ENCODE results near the gene GARIN1A.
"Not testable (repeated sequence)": the region's sequence is repeated elsewhere in the genome, so short reads cannot be mapped to it uniquely, and the experiment has no call there.

GARIN1A gene

DNA sequence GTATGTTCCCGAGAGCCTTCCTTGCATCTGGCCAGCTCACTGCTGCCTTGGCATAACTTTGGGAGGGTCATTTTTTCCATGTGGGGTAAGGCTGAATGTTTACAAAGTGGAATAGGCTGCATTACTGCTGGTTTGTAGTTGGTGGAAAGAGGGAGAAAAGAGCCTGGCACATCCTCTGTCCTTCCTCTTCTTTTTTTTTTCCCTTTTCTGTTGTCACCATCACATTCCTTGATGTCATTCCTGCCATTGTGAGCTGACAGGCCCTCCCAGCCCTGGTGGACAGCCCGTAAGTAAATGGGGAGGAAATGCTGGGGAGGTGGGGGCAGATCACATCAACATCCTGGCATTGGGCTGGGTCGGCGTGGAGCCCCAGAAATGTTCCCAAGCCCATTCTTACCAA lies at the start of gene GARIN1A:
Gene GARIN1A (plus strand): TSS at position 301 of the 400 bp plus-strand sequence. CDS start 106 bp downstream, outside the sequence.
- DNase-seq: no peak

DNA sequence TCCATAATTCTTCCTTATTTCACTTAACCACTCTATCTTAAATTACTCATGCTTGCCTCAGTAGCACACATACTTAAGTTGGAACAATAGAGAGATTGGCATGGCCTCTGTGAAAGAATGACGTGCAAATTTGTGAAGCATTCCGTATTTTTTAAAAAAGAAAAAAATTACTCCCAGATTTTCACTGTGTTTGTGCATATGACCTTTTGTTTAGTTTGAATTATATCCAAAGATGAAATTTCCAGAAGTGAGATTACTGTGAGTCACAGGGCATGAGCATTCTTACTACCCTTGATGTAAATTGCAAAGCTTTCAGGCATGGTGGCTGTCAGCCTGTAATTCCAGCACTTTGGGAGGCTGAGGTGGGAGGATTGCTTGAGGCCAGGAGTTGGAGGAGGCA lies 45.0 kb upstream of the GARIN1A start:
- not testable (repeated sequence) for DNase-seq

DNA sequence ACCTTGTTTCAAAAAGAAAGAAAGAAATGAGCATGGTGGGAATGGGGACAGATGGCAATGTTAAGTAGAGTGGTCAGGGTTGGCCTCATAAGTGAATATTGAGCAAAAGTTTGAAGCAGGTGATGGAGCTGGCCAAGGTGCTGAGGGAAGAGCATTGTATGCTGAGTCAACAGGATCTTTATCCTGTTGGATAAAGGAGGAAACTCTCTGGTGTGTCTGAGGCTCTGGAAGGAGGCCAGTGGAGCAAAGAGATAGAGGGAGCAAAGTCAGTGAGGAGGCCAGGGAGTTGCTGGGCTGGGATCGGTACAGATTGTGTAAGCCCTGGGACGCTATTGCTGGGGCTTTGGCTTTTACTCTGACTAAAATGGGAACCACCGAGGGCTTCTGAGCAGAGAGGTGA lies 38.2 kb upstream of the GARIN1A start:
- not testable (repeated sequence) for DNase-seq

DNA sequence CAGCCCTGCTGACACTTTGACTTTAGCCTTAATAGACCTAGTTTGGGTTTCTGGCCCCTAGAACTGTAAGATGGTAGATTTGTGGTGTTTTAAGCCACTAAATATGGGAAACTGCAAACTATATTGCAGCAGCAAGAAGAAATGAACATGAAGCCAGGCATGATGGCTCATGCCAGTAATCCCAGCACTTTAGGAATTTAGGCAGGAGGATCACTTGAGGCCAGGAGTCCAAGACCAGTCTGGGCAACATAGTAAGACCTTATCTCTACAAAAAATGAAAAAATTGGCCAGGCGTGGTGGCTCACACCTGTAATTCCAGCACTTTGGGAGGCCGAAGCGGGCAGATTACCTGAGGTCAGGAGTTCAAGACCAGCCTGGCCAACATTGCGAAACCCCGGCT lies 26.9 kb upstream of the GARIN1A start:
- not testable (repeated sequence) for DNase-seq

DNA sequence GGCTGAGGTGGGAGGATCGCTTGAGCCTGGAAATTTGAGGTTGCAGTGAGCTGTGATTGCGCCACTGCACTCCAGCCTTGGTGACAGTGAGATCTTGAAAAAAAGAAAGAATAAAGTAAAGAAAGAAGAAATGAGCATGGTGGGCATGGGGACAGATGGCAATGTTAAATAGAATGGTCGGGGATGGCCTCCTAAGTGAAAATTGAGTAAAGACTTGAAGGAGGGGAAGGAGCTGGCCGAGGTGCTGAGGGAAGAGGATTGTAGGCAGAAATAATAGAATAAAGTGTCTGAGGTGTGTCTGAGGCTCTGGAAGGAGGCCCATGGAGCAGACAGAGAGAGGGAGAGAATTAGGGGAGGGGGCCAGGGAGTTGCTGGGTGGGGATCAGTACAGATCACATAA lies 26.2 kb upstream of the GARIN1A start:
- not testable (repeated sequence) for DNase-seq

DNA sequence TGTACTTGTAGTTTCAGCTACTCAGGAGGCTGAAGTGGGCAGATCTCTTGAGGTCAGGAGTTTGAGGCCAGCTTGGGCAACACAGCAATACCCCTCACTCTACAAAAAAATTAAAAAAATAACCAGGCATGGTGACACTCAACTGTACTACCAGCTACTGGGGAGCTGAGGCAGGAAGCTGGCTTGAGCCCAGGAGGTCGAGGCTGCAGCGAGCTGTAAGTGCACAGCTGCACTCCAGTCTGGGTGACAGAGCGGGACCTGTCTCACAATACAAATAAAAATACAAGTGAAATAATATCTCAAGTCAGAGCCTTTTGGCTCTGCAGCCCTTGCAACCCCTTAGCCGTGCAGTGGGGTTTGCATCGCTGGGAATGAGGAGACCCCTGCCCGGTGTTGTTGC lies 25.2 kb upstream of the GARIN1A start:
- not testable (repeated sequence) for DNase-seq

GRCh38 chr7:128651096-128651495 lies 21.0 kb upstream of the GARIN1A start:
- not testable (repeated sequence) for DNase-seq

- DNase-seq: not testable (repeated sequence)
Observed at GRCh38 chr7:128652606-128653005, 19.5 kb upstream of the GARIN1A start.

GRCh38 chr7:128653197-128653596 lies 18.9 kb upstream of the GARIN1A start:
- not testable (repeated sequence) for DNase-seq

DNA sequence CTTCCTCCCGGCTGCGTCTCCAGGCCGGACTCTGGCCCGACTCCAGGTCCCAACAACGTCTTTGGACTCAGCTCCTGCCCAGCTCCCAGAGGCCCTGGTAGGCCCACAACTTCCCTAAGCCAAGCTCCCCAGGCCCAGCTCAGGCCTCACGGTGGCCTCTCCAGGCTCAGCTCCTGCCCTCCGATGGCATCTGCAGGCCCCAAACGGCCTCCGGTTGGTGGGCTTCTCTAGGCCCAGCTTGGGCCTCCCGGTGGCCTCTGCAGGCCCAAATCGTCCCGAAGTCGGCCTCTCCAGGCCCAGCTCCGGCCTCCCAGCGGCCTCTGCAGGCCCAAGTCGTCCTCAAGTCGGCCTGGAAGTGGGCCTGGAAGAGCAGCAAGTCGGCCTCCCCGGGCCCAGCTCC lies 18.0 kb upstream of the GARIN1A start:
- not testable (repeated sequence) for DNase-seq

DNA sequence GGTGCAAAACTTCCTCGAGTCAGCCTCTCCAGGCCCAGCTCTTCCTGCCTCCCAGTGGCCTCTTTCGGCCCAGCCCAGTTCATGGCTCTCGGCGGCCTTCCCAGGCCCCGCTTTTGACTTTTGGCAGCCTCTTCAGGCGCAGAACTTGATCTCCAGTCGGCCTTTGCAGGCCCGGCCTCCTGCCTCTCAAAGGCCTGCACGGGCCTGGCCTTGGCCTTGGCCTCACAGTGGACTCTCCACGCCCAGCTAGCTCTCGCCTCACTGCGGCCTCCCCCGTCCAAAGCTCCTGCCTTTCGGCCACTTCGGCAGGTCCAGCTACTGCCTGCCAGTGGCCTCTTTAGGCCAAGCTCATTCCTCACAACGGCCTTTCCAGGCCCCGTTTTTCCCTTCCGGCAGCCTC lies 17.6 kb upstream of the GARIN1A start:
- DNase-seq: not testable (repeated sequence)

- not testable (repeated sequence) for DNase-seq
Observed at GRCh38 chr7:128658428-128658827, 13.7 kb upstream of the GARIN1A start.

GRCh38 chr7:128660596-128660995 lies 11.5 kb upstream of the GARIN1A start:
- no peak for DNase-seq

GRCh38 chr7:128661446-128661845 lies 10.6 kb upstream of the GARIN1A start:
- DNase-seq: no peak

DNA sequence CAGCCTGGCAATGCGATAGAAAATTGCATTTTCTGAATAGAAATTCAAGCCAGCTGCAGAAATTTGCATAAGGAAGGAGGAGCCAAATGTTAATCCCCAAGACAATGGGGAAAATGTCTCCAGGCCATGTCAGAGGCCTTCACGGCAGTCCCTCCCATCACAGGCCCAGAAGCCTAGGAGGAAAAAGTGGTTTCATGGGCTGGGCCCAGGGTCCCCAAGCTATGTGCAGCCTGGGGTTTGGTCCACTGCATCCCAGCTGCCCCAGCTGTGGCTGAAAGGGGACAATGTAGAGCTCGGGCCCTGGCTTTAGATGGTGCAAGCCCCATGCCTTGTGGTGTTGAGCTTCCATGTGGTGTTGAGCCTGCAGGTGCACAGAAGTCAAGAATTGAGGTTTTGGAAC lies 10.0 kb upstream of the GARIN1A start:
- no peak for DNase-seq

- DNase-seq: not testable (repeated sequence)
Observed at GRCh38 chr7:128663223-128663622, 8.9 kb upstream of the GARIN1A start.

DNA sequence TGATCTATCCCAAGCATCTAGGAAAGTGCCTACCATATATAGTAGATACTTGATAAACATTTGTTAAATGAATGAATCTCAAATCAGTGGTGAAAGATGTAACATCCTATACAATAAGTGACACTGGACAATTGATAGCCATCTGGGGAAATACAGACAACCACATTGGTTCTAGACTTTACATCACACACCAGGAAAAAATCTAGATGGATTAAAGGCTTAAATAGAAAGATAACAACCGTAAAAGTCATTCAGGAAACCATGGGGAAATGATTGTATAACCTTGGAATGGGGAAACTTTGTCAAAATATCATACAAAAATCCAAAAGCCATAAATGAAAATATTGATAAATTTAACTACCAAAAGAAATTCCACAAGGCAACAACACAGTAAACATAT lies 7.0 kb upstream of the GARIN1A start:
- no peak for DNase-seq

DNA sequence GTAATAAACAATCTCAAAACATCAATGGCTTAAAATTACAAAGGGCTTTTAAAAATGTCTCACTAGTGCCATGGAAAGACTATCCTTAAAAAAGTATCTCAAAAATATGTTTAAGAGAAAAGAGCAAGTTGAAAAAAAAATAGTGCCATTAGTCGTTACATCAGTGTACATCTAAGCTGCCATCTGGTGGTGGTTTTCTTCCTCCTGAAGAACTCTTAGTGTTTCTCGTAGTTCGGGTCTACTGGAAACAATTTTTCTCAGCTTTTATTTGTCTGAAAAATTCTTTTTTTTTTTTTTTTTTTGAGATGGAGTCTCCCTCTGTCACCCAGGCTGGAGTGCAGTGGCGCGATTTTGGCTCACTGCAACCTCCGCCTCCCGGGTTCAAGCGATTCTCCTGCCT lies 5.9 kb upstream of the GARIN1A start:
- DNase-seq: no peak

GRCh38 chr7:128672927-128673517 lies 930 bp downstream of the GARIN1A start:
- DNase-seq: peak; percentile 20

DNA sequence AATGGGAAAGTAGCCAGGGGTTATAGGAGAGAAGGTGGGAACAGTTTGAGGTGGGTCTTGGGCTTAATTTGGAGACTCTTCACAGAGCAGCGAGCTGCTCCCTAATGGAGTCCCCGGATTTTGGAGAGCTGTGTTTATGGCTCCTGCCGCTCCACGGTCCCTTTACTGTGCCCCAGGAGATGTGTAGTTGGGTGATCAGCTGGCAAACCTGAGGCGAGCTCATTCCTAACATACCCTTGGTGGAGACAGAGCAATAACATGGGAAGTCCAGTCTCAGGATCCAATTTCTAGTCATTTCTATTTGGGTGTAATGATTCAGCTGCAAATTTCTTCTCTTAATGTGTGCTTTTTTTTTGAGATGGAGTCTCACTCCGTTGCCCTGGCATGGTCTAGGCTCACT lies 1.5 kb downstream of the GARIN1A start:
- no peak for DNase-seq

- DNase-seq: no peak
Observed at GRCh38 chr7:128676665-128677064, 4.6 kb downstream of the GARIN1A start.

GRCh38 chr7:128679920-128680319 lies 7.8 kb downstream of the GARIN1A start:
- no peak for DNase-seq

DNA sequence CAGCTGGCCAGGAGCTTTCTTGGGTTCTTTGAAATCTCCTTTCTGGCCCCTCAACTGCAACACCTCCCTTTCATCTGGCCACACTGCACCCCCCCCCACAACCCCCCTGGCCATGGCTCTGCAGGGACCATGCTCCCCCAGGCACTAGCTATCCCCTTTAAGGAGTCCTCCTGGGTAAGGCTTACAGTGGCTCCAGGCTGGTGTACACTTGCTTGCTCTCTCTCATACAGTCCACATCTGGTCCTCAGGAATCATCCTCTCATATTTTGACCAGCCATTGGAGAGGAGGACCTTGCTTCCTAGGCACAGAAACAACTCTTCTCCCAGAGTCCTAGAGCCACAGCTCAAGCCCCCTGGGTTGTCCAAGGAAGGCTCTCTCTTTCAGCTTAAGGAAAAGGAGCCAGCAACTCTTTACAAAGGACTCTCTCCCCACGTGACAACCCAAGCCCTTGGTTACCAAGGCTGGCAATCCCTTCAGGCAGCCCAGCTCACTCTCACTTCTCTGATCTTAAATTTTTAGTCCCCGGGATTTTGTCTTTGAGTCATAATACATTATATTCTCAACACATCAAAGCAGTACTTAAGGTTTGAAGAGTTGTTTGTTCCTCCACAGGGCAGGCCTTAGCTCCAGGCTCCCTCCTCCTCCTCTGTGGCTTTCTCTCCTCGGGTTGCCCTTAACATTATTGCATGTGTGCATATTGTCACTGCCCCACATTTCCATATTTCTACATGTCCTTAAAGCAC lies 9.9 kb downstream of the GARIN1A start:
- no peak for DNase-seq

- not testable (repeated sequence) for DNase-seq
Observed at GRCh38 chr7:128683270-128683669, 11.2 kb downstream of the GARIN1A start.

GRCh38 chr7:128683738-128684137 lies 11.6 kb downstream of the GARIN1A start:
- not testable (repeated sequence) for DNase-seq
